H4 (cell line): ENCODE results near the gene AMPD3. TPM values are rescaled to one million over a fixed set of nuclear protein-coding genes. Genes with fewer than 3 reads are reported as not detected.
A peak's percentile ranks its signal among the peaks of the same experiment; 100 is the strongest.

Source experiments
- DNase-seq: peaks from one replicate; pipeline ENCODE4 v3.0.0-alpha.2; 2015; ENCODE audit warnings: low spot score
- total RNA-seq: library from RNA; depleted of rRNA; stranded (reverse); fragments of >200 nt; shearing (Covaris generic); gene quantifications from 2 replicates; pipeline ENCODE4 v1.2.3, GENCODE V29; 2014

AMPD3 gene
- total RNA-seq, 1 experiment from 2014 or later = 1.9 TPM

DNA sequence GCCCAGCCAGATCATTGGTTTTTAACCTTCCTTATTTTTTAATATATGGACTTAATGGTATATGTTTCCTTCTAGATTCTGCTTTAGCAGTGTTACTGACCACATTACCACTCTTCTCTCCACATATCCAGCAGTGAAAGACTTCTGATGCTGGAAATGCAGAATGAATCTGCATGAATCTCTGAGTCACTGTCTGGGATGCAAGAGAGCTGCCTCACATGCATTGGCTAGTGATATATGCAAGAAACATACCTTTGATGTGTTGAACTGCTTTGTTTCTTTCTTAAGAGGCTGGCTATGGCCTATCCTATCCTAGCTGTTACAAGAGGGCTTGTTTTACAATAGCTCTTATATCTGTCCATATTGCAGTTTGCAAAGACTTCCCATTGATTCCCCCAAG, 16.6 kb upstream of the AMPD3 start:
- no peak for DNase-seq

DNA sequence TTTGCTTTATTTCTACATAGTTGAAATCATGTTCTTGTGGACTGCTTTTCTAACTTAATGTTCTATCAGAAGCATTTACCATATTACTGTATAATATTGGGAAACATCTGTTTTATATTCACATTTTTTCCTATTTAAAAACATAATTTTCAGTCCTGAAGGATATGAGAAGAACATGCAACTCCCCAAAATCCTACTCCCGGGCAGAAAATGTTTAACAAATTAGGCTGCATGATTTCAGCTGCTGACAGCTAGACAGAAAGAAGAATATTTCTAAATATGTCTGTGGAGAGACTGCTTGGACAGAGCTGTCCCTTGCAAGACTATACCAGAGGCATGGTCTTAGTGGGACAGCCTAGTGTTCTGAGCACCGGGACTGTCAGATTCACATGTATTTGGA, 15.7 kb upstream of the AMPD3 start:
- DNase-seq = no peak

DNA sequence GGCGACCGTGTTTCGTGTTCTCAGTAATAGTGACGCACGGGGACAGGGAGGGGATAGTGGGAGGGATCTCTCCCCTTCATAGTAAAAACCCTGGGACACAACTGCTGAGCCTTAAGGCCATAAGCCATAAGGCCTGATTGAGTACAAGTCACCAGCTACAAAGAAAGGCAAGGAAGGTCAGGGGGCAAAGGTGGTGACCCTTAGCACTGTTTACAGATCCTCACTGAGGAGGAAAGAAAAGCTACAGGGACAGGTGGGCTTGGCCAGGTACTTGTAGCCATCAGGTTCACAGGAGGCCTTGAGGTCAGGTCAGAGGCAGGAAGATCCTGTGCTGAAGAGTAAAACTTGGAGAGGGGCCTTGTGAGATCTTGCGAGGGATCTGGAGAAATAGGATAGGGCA, 15.1 kb upstream of the AMPD3 start:
- DNase-seq = no peak

DNA sequence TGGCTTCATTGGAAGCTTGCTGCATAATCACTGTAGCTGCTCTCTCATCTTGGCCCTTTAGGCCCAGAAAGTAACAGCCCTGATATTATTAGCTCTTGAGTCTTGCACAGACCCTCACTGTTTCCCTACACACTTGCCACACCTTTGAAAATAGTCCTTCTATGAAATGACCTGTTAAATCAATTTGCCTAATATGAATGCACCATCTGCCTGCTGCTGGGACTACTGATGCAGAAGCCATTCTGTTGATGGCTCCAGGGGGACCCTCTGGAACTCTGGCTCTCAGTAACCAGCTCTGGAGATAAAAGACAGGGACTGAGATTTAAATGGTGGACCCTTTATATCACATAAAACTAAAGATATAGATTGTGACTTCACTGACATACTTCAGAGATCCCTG, 14.7 kb upstream of the AMPD3 start:
- DNase-seq = no peak

DNA sequence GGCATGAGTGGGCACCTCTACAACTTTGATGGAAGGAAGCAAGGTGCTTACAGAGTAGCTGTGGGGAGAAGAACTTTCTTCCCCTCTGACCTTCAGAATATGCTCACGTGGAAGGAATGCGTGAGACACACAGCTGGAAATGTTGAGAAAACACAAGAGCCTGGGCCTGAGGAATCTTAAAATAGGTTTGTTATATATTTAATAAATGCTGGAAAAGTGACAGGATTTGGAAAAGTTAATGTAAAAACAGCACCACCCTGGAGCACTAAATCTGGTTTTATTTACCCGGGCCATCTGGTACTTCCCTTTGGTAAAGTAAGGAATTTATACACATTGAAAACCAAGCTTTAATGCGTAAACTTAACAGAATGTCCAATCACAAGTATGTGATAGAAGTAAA, 14.0 kb upstream of the AMPD3 start:
- DNase-seq = no peak

DNA sequence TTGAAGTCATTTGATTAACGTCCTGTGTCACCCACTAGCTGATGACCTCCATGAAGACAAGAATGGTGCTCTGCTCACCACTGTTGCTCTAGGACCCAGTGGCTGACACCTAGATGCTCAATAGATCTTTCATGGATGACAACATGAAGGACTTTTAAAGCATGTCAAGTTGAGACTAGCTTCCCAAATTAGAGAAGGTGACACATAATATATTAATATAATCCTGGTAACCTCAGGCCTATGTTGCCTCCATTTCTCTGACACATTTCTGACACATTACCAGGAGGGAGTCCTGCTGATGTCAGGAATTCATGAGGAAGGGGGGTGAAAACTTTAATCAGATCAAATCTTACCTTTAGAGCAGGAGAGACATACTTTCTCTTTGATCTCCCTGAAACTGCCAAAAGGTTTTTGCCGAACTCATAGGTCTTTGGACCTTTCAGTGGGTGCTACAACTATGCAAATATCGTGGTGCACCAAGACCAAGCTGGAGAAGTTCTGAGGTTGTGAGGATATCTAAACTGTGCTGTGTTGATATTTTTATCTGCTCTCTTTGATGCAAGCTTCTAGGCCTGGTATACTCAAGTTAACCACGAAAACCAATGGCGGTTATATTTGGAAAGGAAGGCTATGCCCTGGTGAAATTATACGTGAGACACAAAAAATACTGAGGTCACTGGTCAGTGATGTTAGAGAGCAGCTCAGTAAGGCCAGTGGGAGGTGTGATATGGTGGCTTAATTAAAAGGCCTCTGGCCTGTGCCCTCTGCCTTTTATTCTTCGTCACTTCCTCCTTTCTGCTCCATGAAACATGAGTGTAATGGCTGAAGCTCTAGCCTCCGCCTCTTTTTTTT, 13.2 kb upstream of the AMPD3 start:
- no peak for DNase-seq

DNA sequence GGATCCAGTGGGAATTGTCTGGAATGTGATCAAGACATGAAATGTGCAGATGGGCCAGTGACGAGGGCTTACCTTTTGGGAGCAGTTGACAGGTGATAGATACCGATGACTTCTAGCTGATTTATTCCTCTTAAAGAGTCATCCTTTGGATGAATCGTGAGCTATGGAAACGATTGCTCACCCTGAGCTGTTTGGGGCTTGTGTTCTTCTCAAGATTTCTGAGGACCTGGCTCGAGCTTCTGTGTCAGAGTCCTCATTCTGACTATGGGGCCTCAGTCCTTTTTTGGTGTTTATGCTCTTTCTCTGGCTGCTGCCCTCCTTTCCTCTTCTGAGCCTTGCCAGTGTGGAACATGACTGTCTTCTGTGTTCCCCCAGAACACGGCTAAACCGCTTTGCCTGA, 11.9 kb upstream of the AMPD3 start:
- DNase-seq = no peak

DNA sequence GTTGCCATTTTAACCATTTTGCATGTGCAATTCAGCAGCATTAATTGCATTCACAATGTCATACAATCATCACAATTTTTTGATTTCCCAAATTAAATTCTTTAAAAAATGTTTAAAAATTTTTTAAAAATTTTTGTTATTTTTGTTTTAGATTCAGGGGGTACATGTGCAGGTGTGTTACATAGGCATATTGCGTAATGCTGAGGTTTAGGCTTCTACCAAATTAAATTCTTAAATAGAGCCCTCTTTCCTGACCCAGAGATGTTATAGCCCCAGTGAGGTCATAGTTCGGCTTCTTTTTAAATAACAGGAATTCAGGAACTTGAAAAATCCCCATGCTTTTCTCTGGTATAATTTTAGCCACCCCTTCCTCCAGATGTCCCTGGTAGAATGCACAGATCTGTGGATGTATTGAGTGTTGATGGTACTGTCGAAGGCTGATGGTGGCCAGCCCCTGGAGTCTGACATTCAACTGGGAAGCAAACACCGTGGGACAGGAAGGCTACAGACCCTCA, 11.3 kb upstream of the AMPD3 start:
- DNase-seq = no peak

DNA sequence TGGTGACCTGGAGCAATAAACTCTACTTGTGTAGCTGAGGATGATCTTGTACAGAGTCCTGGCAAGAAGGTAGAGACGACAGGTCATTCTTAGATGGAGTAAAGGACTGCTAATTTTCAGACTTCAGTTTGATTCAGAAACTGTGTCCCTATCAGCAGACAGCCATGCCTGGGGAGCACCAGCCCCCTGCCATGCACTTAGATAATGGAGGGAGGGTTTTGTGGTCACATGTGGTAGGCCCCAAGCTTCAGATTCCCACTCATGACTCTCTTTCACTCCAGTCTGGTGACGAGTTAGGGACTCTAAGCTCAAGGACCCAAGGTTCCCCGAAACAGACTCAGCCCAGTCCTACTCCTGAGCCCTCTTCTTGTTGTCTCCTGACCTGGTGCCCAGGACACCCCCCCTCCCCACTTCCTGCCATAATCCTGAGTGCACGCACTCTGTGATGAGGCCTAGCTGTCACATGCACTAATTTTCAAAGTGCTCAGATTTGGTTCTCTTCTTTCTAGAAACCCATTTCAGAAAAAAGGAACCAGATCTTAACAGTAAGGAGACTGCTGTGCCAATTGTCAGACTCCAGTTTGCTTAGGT, 10.2 kb upstream of the AMPD3 start:
- DNase-seq = no peak

DNA sequence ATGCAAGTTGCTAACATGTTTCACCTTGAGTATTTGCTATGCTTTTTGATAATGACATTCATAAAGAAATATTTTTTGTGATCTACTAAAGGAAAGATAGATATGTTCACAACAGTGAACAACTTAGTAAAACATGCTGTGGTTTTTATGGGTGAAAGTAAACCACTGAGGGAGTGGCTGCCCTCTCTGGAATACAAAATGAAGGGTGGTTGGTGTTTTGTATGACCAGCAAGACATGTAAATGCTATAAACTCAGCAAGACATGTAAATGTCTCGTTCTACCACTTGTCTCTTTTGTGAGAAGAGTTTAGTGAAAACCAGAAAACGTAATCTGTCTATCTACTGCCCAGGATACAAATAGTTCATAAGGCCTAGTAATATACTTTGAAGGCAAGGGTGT, 7.6 kb upstream of the AMPD3 start:
- no peak for DNase-seq

DNA sequence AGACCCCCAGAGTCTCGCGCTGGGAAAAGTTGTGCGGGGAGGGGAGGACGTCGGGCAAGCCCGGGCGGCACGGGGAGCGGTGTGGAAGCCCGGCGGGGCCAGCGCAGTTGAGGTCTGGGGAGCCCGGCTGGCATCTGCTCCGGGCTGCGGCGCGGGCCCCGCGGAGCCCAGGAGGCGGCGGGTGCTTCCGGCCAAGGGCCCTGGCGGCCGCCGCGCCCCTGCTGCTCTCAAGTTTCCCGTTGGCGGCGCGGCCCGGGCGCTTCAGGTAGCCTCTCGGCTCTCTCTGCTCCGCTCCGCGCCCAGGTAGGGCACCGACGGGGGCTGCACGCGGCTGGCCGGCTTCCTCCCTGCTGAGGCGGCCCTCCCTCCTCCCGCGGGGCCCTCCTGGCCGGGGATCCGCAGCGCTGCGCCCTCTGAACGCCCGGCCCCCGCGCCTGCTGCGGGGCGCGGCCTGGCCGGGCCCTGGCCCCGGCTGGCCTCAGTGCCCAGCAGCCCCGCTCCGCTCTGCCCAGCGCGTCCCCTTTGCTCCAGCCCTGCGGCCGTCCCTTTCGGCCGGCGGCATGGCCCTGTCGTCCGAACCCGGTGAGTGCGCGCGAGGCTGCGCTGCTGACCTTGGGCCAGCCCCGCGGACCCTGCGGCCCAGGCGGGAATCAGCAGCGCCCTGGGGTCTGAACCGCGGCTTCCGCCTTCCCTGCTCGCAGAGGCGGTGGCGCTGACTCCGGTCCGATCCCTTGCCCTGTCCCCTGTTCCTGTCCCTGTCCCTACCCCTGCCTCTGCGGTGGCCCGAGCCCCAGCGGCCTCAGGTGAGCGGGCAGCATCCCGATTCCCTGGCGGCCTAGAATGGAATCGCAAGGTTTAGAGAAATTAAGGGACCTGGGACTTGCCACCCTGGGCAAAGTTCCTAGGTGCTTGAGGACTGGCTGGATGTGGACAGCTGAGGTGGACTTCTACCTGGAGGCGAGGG, 4.3 kb upstream of the AMPD3 start:
- no peak for DNase-seq

DNA sequence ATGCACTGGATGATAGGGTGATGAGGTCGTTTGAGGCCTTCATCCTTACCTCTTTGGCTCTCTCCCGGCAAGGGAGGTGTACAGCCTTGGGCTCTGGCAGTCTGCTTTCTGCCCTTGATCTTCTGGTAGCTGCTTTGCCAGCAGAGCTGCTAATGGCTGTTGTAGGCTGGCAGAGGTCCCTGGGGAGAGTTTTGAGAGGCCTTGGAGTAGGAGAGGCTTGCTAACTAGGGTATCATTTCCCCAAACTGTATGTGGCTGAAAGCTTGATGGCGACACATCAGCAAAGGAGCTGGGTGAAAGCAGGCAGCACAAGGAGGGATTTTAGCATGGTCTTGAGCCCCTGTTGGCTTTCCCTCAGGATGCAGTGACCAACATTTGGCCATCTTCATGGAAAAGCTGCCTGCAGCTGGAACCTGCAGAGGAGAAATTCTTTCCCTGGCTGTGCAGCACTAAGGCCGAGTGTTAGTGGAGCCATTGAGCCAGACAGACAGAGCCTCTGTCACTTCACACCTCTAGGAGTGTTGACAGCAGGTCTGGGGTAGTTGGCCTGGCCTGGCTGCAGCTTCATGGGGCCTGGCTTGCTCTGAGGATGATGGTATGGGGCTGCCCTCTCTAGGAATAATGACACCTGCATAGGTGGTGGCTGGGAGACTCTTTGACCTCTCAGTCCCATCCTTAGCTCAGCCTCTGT, 3.5 kb upstream of the AMPD3 start:
- DNase-seq = no peak

DNA sequence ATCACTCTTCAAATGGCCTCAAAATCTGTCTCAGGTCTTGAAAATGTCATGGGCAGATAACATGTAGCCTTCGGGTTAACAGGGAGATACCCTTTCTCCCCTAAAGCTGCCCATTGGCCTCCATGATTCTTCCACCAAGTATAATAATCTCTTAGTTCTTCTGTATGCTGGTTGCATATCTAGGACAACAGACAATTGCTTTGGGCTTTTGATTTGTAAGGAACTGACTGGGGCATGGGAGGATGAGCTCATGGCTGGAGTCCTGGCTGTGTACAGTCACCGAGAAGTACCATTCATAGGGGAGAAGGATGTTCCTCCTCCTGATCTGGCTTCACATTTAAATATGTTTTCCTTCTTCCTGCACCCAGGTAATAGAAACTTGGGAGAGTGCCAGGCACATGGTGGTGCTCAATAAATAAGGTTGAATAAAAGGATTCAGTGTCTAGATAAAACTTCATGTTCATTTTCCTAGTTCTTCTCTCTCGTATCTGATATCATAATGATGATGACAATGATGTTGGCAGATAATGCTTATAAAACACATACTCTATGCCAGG, 2.8 kb upstream of the AMPD3 start:
- no peak for DNase-seq

DNA sequence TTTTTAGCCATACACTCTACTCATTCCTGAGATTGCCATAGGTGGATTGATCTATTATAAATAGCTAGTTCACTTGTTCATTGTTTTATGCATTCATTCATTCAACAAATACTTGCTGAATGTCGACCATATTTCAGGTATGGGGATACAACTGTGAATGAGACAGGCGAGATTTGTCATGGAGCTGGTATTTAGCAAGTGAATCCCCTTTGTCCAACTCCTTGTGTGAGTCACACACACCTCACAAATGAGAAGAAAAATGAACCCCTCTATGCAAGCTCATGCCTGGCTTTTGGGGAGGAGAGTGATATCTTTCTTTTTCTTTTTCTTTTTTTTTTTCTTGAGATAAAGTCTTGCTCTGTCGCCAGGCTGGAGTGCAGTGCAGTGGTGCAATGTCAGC, 1.8 kb upstream of the AMPD3 start:
- DNase-seq = no peak

DNA sequence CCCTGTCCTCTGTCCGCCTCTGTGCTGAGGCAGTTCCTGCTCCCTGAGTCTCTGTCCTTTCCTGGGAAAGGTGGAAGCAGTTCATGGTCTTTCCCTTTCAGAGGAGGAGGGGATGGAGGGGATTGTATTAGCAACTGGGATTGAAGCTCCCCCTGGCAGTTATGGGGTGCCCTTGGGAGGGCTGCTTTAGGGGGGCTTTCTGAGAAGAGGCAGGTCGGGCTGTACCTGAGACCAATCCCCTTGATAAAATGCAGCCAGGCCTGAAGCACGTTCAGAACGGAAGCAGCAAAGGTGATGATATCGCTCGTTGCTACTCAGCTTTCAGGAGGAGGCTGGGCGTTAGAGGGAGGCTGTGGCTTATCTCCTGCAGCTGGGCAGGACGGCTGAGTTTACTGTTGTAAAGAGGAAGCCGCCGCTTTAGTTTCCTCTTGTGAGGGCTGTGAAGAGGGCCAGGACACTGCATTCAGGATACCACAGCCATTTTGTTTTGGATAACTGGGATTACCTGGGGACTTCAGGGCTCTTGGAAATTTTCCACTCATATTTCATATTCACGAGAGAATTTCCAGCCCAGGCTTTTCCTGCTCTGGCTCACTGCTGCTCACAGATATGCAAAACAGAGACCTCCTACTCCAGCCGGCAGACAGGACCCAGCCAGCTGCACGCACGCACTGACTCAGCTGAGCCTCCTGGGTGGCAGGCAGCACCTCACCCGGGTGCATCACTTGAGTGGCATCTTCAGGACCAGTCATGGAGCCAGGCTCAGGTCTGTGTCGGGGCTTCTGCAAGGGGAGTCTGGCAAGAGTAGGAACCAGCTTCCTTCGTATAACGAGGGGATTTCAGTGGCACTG, 798 bp downstream of the AMPD3 start:
- peak; percentile 49 for DNase-seq

DNA sequence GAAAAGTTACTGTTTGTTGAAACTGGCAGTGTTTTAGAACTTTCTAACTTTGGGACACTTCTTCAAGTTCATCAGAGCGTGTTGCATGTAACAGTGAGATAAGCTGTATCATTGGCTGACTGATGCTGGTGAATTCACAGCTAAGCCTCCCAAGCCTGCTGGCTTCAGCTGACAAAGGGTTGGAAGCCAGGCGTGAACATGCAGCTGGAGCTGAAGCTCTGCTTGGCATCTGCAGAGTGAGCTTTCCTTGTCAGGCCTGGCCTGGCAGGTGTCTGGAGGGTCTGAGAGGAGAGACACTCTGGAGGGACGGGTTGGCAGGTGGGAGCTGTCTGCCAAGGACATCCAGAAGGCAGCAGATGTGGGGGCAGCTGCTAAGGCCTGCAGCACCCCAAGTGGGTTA, 1.5 kb downstream of the AMPD3 start:
- DNase-seq = no peak

DNA sequence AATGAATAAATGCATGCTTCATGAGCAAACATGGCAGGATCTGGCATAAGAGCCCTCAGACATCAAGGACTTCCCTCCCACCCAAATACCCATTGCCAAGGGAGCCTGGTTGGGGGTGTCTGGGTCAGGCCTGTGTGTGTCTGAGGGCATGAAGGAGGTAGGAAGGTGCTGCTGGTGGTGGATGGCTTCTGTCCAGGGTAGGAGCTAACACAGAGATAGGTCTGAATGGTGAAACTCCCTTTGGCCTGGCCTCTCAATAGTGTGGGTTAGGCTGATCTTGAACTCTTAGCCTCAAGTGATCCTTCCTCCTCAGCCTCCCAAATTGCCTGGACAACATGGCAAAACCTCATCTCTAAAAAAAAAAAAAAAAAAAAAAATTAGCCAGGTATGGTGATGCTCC, 2.8 kb downstream of the AMPD3 start:
- DNase-seq = no peak

DNA sequence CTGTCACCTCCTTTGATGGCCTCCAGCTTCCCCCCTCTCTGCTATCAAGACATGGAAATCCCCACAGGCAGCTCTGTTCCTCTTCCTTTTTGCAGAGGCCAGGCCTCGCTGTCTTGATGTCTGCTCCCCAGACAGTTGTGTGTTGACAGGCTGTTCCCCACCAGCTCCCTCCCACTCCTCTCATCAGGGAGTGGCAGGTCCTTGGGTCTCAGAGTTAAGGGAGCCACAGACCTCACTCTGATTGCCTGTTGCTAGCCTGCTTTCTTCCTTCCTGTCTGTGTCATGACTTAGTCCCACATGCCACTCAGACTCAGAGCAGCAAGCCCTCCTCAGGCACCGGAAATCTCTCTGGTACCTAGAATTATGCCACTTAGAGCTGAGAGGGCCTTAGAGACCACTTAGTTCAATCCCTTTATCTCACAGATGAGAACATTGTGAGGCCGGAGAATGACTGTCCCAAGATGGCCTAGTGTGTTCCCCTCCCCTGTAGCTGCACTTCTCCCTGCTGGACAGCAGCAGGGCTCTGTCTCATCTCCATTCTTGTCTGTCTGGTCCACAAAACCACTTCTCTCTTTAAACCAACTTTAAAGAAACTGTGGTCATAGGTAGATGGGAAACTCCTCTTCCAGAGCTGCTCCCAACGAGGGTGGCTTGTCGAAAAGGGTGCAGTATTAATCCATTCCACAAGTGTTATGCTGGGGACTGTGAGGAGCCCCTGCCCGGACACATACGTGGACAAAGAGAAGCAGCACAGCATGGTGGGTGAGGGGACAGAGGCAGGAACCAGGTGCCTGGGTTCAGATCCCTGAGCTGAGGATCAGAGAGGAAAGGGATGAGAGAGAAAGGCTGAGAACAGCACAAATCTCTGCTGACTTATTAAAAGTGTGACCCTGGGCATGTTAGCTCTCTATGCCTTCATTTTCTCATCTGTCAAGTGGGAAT, 4.2 kb downstream of the AMPD3 start:
- DNase-seq = no peak

DNA sequence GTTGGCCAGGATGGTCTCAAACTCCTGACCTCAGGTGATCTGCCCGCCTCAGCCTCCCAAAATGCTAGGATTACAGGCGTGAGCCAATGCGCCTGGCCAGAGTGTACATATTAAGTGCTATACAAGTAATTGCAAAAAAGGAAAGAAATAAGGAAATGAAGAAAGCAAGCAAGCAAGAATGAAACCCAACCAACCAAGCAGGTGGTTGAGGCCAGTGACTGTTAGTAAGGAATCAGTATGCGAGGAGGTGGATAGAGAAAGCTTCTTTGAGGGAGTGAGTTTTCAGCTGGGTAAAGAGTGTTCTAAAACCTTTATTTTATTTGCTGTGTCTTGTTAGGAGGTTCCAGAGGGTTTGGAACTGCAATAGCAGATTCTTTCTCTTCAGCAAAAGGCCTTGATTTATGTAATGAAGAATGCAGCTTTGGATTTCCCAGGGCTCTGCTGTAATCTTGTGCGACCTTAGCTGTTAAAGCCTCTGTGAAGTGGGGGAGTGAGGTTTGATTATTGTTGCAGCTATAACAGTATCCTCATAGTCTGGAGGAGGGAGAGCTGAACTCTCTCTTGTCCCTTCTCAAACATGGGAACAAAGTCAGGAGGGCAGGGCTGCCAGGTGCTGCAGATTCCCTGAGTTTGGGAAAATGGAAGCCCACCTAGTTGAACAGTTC, 5.7 kb downstream of the AMPD3 start:
- DNase-seq = no peak
